Skin epidermis (tissue), 12 donors: ENCODE data around the gene SNED1.

ENCODE experiments used
- H3K27ac ChIP-seq, 21 experiments: fragments of 200-600 bp; sonication (generic) in 11 of 21; one replicate each; pipeline ENCODE4 v1.5.0; 2020; ENCODE audit warnings: mild to moderate bottlenecking in 3 of 21, inconsistent platforms in 2 of 21, moderate library complexity in 2 of 21
- H3K4me3 ChIP-seq, 7 experiments: fragments of 200-600 bp; sonication (generic) in 2 of 7; one replicate each; pipeline ENCODE4 v1.5.0; 2020; ENCODE audit warnings: inconsistent platforms in 2 of 7, mild to moderate bottlenecking in 2 of 7, moderate library complexity in 1 of 7

The SNED1 gene

GRCh38 chr2:240959214-240959940 is 39.0 kb upstream of the SNED1 start:
- no peak overlapping the region for H3K4me3 ChIP-seq
- peak overlapping the region in 6 of 21 experiments; percentile 1 to 71 (median 62) for H3K27ac ChIP-seq

DNA sequence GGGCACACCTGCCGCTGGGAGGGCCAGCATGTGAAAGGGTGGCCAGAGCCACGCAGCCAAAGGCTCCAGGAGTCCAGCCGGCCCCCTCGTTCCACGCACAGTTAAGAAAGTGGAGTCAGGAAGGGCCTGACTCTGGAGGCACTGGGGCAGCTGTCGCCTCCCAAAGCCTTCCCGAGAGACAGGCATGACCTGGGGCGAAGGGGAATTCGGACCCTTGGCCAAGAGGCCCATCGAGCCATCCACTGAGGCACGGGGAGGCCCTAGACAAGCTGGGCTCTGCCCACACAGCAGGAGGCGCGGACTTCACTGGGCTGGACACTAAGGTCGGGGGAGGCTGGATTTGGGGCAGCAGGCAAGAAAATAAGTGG is 38.5 kb upstream of the SNED1 start:
- H3K27ac ChIP-seq = peak overlapping the region in 12 of 21 experiments; percentile 26 to 77 (median 52)

DNA sequence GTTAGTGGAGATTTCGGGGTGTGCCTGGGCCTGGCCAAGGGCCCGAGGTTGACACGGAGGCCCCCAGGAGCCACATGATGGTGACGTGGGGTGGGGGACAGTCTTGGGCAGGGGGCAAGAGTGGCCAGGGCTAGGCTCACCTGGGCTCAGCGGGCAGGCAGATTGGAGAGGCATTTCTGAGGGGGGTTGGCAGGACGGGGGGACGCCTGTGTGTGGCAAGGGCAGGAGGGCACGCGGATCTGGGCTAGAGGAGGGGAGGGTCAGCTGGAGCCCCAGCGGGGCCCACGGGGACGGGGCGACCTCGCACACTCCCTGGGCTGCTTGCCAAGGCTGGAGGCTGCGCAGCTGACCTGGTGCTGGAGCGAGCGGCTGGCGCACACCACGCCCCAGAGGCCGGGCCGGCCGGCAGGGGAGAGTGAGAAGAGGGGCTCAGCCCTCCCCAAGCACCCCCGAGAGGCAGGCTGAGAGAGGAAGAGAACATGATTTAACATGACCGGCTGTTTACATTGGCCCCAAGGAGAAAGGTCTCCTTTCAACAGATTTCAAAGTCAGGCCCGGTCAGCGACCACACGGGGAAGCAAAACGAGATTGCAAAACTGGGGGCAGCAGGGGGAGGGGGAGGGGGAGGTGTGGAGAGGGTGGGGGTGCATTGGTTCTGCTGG is 38.0 kb upstream of the SNED1 start:
- Histone ChIP-seq H3K27ac (peak overlapping the region in 13 of 21 experiments; percentile 26 to 77 (median 50)), H3K4me3 (no peak overlapping the region)

More for the DNA sequence above, 38.5 kb upstream of the SNED1 start:
- H3K4me3 ChIP-seq = no peak overlapping the region

DNA sequence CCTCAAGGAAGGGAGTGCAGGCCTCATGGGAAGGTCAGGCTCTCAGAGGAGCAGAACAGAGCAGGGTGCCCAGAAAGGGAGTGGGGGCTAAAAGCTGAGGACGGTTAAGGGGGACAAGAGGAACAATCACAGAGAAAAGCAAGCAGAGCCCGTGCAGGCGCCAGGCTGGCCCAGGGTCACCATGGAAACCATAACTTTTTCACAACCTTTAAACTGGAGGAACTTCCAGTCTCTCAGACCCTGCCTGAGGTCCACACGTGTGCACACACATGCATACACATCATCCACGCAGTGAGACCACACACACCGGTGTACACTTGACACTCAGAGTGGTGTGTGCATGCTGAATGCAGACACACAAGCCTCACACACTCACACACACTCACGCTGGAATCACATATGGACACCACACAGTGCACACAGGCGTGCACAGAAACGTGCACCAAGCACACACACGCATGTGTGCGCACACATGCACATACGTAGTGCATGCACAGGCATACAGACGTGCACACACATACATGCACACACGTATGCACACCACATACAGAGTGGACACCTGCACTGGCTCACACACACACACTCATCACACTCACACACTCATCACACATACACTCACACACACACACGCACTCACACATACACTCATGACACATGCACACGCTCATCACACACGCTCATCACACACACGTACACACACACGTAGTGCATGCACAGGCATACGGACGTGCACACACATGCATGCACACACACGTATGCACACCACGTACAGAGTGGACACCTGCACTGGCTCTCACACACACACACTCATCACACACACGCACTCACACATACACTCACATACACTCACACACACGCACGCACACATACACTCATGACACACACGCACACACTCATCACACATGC is 37.2 kb upstream of the SNED1 start:
- H3K4me3 ChIP-seq = no peak overlapping the region
- peak overlapping the region in 11 of 21 experiments; percentile 28 to 77 (median 65) for H3K27ac ChIP-seq

DNA sequence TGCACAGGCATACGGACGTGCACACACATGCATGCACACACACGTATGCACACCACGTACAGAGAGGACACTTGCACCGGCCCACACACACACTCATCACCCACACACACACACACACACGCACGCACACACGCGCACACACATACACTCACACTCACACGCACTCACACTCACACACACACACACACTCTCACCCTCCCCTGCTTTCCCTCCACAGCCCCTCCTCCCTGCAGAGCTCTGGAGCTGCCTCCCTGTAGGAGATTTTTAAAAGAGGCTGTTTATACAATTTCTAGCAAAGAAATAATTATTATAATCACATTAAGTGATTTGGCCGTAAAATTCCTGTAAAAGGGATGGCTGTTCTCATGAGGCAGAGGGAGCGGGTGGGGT is 36.5 kb upstream of the SNED1 start:
- Histone ChIP-seq H3K27ac (peak overlapping the region in 9 of 21 experiments; percentile 51 to 85 (median 70)), H3K4me3 (no peak overlapping the region)

- H3K4me3 ChIP-seq = no peak overlapping the region
- peak overlapping the region in 18 of 21 experiments; percentile 39 to 85 (median 68) for H3K27ac ChIP-seq
Measured at GRCh38 chr2:240962300-240963064, 35.9 kb upstream of the SNED1 start.

GRCh38 chr2:240963065-240963867 is 35.2 kb upstream of the SNED1 start:
- H3K27ac ChIP-seq = peak overlapping the region in 17 of 21 experiments; percentile 48 to 85 (median 70)
- no peak overlapping the region for H3K4me3 ChIP-seq

DNA sequence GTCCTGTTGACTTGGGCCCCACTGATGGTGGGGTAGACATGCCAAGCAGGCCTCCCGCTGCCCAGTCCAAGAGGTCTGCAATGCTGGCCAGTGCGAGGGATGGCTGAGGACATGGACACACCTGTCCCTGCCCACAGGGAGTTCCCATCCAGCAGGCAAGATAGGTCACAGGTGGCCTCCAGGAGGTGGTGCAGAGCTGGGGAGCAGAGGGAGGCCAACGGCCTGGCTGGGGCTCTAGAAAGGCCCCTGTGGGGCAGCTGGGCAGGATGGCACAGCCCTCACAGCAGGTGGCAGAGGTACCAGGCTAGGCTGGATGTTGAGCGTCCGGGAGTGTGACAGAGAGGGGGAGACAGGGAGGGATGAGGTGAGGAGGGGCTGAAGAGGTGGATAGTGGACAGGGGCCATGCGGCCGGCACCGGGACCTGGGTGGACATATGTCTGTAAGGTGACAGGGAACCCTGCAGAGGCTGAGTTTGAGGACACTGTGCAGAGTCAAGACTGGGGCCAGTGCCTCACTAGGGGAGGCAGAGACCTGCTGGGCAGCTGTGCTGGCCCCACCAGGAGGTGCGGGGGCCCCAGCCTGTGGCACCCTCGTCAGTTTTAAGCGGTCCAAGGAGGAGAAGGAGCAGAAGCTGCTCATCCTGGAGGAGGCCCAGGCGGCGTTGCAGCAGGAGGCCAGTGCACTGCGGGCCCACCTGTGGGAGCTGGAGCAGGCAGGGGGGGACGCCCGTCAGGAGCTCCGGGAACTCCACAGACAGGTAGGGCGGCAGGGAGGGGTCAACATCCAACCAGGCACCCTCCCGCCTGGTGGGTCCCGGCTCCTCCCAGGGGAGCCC is 34.3 kb upstream of the SNED1 start:
- peak overlapping the region in 3 of 21 experiments; percentile 18 to 85 (median 24) for H3K27ac ChIP-seq
- H3K4me3 ChIP-seq = no peak overlapping the region

- Histone ChIP-seq H3K27ac (peak overlapping the region in 5 of 21 experiments; percentile 3 to 24 (median 18)), H3K4me3 (no peak overlapping the region)
Measured at GRCh38 chr2:240964704-240965295, 33.6 kb upstream of the SNED1 start.

DNA sequence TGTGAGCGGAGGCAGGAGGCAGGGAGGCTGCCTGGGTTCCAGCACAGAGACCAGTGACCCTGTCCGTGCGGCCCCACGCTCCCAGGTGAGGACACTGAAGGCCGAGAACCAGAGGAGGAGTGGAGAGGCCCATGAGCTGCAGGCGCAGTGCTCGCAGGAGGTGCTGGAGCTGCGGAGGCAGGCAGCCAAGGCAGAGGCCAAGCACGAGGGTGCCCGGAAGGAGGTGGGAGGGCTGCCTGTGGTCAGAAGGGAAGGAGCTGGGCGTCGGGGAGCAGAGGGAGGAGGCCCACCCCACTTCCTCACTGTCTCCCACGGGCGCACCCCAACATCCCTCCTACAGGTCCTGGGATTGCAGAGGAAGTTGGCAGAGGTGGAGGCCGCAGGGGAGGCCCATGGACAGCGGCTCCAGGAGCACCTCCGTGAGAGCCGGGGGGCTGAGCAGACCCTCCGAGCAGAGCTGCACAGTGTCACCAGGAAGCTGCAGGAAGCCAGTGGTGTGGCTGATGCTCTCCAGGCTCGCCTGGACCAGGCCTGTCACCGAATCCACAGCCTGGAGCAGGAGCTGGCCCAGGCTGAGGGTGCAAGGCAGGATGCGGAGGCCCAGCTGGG is 33.0 kb upstream of the SNED1 start:
- Histone ChIP-seq H3K4me3 (no peak overlapping the region), H3K27ac (peak overlapping the region in 3 of 21 experiments; percentile 3 to 23 (median 17))

DNA sequence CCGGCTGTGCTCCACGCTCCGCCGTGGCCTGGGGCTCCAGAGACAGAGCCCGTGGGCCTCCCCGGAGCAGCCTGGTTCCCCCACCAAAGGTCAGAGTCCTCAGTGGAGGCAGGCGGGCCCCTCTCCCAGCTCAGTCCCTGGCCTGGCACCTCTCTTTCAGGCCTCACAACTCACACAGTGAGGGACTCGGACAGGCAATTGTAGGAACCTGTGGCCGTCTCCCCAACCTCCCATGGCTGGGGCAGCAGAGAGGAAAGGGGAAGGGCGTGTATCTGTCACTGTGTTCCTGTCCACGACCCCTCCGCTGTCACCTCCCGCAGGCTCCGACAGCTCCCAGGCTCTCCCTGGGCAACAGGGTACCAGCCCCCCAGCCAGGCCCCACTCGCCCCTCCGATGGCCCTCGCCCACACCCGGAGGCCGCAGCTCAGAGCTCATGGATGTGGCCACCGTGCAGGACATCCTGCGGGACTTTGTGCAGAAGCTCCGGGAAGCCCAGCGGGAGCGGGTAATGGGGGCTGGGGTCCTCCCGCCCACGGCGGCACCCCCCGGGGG is 32.4 kb upstream of the SNED1 start:
- no peak overlapping the region for H3K27ac ChIP-seq
- H3K4me3 ChIP-seq = no peak overlapping the region

DNA sequence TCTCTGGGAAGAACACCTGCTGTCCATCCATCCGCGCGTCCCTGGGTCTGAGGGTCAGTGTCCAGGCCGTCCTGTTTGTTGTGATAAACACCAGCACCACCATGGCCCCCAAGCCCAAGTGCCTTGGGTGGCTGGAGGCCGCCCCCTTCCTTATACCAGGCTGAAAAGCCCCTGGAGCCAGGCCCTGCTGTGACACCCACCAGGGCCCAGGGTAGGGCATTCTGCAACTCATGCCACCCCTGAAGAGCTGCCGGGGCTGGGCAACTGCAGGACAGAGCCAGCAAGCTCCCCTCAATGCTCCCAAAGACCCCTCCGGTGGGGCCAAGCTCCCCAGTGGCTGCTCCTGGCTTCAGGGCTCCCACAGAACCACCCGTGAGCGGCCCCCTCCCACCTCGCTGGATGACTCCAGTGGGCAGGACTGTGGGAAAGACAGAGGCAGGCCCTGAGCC is 31.9 kb upstream of the SNED1 start:
- peak overlapping the region in 3 of 21 experiments; percentile 2 to 32 (median 18) for H3K27ac ChIP-seq
- H3K4me3 ChIP-seq = no peak overlapping the region

DNA sequence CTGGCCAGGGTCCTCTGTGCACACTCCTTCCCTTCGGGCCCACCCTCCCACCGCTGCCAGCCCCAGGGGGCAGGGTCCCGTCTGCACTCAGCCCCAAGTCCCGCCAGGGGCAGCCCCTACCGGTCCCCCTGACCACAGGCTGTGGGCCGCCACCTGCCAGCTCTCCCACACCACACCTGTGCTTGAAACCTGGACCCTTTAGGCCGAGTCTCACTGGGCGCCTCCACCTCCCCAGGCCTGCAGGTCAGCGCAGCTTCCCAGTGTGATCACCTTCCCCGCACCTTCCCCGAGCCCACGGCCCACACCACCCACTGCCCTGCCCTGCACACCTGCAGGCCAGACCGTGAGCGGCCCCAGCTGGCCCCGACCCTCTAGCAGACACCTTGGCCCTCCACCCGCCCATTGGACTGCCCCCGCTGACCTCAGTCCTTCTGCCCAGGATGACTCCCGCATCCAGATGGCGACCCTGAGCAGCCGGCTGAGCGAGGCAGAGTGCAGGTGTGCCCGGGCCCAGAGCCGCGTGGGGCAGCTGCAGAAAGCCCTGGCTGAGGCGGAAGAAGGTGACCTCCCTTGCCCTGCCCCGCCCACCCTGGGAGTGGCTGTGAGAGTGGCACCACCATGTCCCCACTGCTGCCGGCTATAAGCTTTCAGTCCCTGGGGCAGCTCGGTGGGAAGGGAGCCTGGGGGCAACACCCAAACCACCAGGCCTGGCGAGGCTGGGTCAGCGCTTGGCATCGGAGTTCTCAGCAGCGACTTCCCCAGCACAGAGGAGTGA is 31.3 kb upstream of the SNED1 start:
- Histone ChIP-seq H3K27ac (peak overlapping the region in 5 of 21 experiments; percentile 2 to 41 (median 18)), H3K4me3 (no peak overlapping the region)

DNA sequence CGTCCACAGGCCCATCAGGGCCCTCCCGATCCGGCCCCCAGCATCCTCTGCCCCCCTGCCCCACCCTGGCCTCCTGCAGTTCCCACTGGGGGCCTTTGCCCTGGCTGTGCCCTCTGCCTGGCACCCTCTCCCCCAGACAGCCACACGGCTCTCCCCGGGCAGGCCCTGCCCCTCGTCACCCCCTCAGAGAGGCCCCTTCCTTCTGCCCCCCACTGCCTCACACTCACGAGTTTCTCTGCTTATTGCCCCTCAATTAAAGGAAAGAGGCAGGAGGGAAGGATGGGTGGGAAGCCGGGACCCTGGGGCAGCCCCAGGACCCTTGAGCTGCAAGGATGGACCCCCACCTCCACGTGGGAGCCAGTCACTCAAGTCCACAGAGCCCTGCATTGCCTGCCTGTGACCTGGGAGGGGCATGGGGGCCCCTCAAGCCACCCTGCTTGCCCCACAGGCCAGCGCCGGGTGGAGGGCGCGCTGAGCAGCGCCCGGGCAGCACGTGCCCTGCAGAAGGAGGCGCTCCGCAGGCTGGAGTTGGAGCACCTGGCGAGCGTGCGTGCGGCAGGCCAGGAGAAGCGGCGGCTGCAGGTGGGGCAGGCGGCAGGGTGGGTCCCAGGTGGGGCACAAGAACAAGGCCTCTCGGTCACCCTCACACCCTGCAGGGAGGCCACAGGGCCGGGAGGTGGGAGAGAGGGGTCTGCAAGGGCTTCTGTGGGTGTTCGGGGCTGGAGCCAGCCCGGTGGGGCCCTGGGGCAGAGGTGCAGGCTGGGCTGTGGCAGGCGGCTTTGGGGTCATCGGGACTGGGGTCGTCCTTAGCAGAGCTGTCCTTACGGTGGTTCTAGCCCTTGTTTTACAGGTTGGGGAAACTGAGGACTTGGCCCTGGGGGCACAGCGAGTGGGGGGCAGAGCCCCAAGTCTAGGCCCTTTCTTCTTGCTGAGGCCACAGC is 30.5 kb upstream of the SNED1 start:
- Histone ChIP-seq H3K27ac (peak overlapping the region in 8 of 21 experiments; percentile 4 to 55 (median 34)), H3K4me3 (no peak overlapping the region)
